H9 (cell line): Measurements from ENCODE around the gene PLEKHA7. TPM values are rescaled to one million over a fixed set of nuclear protein-coding genes. Genes with fewer than 3 reads are reported as not detected.

Experiments used
- DNase-seq: peaks from one replicate; pipeline ENCODE4 v3.0.0-alpha.2; 2017
- H2AFZ ChIP-seq: one replicate; pipeline ENCODE4 v1.6.1; 2013; ENCODE audit warnings: mild to moderate bottlenecking, low read length, control low read depth, moderate library complexity
- H2AK5ac ChIP-seq: 2 replicates; pipeline ENCODE4 v1.6.1; 2013; ENCODE audit warnings: low read length, control low read depth, mixed read lengths; ENCODE audit not compliant: insufficient read length
- H2BK120ac ChIP-seq: one replicate; pipeline ENCODE4 v1.6.1; 2013; ENCODE audit warnings: low read depth, mild to moderate bottlenecking, low read length, control low read depth, inconsistent platforms; ENCODE audit not compliant: poor library complexity, severe bottlenecking
- H2BK12ac ChIP-seq: 2 replicates; pipeline ENCODE4 v1.6.1; 2013; ENCODE audit warnings: low read length, control low read depth, mixed read lengths, low read depth; ENCODE audit not compliant: insufficient read length
- H2BK15ac ChIP-seq: 2 replicates; pipeline ENCODE4 v1.6.1; 2013; ENCODE audit warnings: low read depth, low read length, control low read depth
- H2BK20ac ChIP-seq: one replicate; pipeline ENCODE4 v1.6.1; 2013; ENCODE audit warnings: low read depth, mild to moderate bottlenecking, low read length, control low read depth, inconsistent platforms; ENCODE audit not compliant: poor library complexity, severe bottlenecking
- H2BK5ac ChIP-seq: 2 replicates; pipeline ENCODE4 v1.6.1; 2013; ENCODE audit warnings: low read length, control low read depth, mixed read lengths; ENCODE audit not compliant: insufficient read length
- H3K14ac ChIP-seq: 2 replicates; pipeline ENCODE4 v1.6.1; 2013; ENCODE audit warnings: low read length, control low read depth; ENCODE audit not compliant: insufficient read depth
- H3K18ac ChIP-seq: 2 replicates; pipeline ENCODE4 v1.6.1; 2013; ENCODE audit warnings: low read depth, mild to moderate bottlenecking, mixed read lengths, low read length, control low read depth; ENCODE audit not compliant: insufficient read length
- H3K23ac ChIP-seq: 2 replicates; pipeline ENCODE4 v1.6.1; 2013; ENCODE audit warnings: low read length, control low read depth, mixed read lengths, low read depth; ENCODE audit not compliant: insufficient read length
- H3K23me2 ChIP-seq: 2 replicates; pipeline ENCODE4 v1.6.1; 2013; ENCODE audit warnings: low read depth, mild to moderate bottlenecking, mixed read lengths, low read length, control low read depth; ENCODE audit not compliant: insufficient read length, poor library complexity, severe bottlenecking
- H3K27ac ChIP-seq: 2 replicates; pipeline ENCODE4 v1.5.1; 2013; ENCODE audit warnings: low read length, control low read depth, mixed read lengths, low read depth; ENCODE audit not compliant: insufficient read length
- H3K27me3 ChIP-seq: 2 replicates; pipeline ENCODE4 v1.6.1; 2013; ENCODE audit warnings: low read length, control low read depth, inconsistent platforms; ENCODE audit not compliant: insufficient read depth
- H3K4ac ChIP-seq: 2 replicates; pipeline ENCODE4 v1.6.1; 2013; ENCODE audit warnings: low read depth, mild to moderate bottlenecking, control low read depth, inconsistent platforms, low read length, moderate library complexity
- H3K4me1 ChIP-seq: 2 replicates; pipeline ENCODE4 v1.6.1; 2013; ENCODE audit warnings: low read length, control low read depth, inconsistent platforms; ENCODE audit not compliant: insufficient read depth
- H3K4me2 ChIP-seq: 2 replicates; pipeline ENCODE4 v1.6.1; 2013; ENCODE audit warnings: low read length, control low read depth, mixed read lengths; ENCODE audit not compliant: insufficient read length, insufficient read depth
- H3K56ac ChIP-seq: 2 replicates; pipeline ENCODE4 v1.6.1; 2013; ENCODE audit warnings: low read depth, mild to moderate bottlenecking, mixed read lengths, low read length, control low read depth; ENCODE audit not compliant: insufficient read length
- H3K79me1 ChIP-seq: 2 replicates; pipeline ENCODE4 v1.6.1; 2013; ENCODE audit warnings: low read depth, mild to moderate bottlenecking, moderate library complexity, low read length, control low read depth, inconsistent platforms; ENCODE audit not compliant: insufficient read depth, poor library complexity, severe bottlenecking
- H3K79me2 ChIP-seq: 2 replicates; pipeline ENCODE4 v1.6.1; 2013; ENCODE audit warnings: low read length, control low read depth, inconsistent platforms; ENCODE audit not compliant: insufficient read depth
- H3K9ac ChIP-seq: 2 replicates; pipeline ENCODE4 v1.6.1; 2013; ENCODE audit warnings: low read length, control low read depth, mixed read lengths; ENCODE audit not compliant: insufficient read length; ENCODE audit errors: extremely low read depth
- H3K9me3 ChIP-seq: one replicate; pipeline ENCODE4 v1.6.1; 2013; ENCODE audit warnings: low read depth, low read length, inconsistent platforms; ENCODE audit not compliant: control insufficient read depth
- H3T11ph ChIP-seq: one replicate; pipeline ENCODE4 v1.6.1; 2013; ENCODE audit warnings: mild to moderate bottlenecking, low read length, control low read depth, inconsistent platforms
- H4K20me1 ChIP-seq: one replicate; pipeline ENCODE4 v1.6.1; 2013; ENCODE audit not compliant: control insufficient read depth, insufficient read length, insufficient read depth
- H4K5ac ChIP-seq: 2 replicates; pipeline ENCODE4 v1.6.1; 2013; ENCODE audit warnings: low read depth, mild to moderate bottlenecking, mixed read lengths, low read length, control low read depth; ENCODE audit not compliant: insufficient read length
- H4K8ac ChIP-seq: replicated peaks from 2 replicates; pipeline ENCODE4 v1.6.1; 2013; ENCODE audit warnings: low read length, control low read depth, mixed read lengths, low read depth; ENCODE audit not compliant: insufficient read length
- H4K91ac ChIP-seq: 2 replicates; pipeline ENCODE4 v1.6.1; 2013; ENCODE audit warnings: low read depth, mild to moderate bottlenecking, moderate library complexity, mixed read lengths, low read length, control low read depth; ENCODE audit not compliant: insufficient read length
- H3K27ac Mint-ChIP-seq, 3 experiments: 2 replicates in 2 of 3; 3 replicates in 1 of 3; pipeline ENCODE4 v1.8.0; 2020 to 2021; ENCODE audit warnings: mixed read lengths in 3 of 3, mild to moderate bottlenecking in 1 of 3, moderate library complexity in 1 of 3
- H3K27me3 Mint-ChIP-seq: 2 replicates; pipeline ENCODE4 v1.8.0; 2021; ENCODE audit warnings: low read depth, mild to moderate bottlenecking, moderate library complexity, mixed read lengths
- H3K36me3 Mint-ChIP-seq, 3 experiments: 2 replicates in 2 of 3; 3 replicates in 1 of 3; pipeline ENCODE4 v1.8.0; 2020 to 2021; ENCODE audit warnings: low read depth in 3 of 3, mixed read lengths in 3 of 3; ENCODE audit not compliant: insufficient read depth in 1 of 3
- H3K4me1 Mint-ChIP-seq, 2 experiments: 2 replicates each; pipeline ENCODE4 v1.8.0; 2020; ENCODE audit warnings: mixed read lengths in 2 of 2
- H3K4me3 Mint-ChIP-seq, 2 experiments: 2 replicates in 1 of 2; 3 replicates in 1 of 2; pipeline ENCODE4 v1.8.0; 2020 to 2021; ENCODE audit warnings: mild to moderate bottlenecking in 2 of 2, mixed read lengths in 2 of 2, moderate library complexity in 1 of 2
- H3K9me3 Mint-ChIP-seq, 2 experiments: 2 replicates in 1 of 2; 3 replicates in 1 of 2; pipeline ENCODE4 v1.8.0; 2020; ENCODE audit warnings: mild to moderate bottlenecking in 2 of 2, mixed read lengths in 2 of 2, moderate library complexity in 1 of 2
- WGBS: extraction: QIAGEN DNeasy Blood & Tissue Kit; methylation state at CpG from one replicate; pipeline ENCODE4 v1.1.7; 2013; ENCODE audit warnings: missing lambda C conversion rate, low lambda C conversion rate, mixed read lengths; ENCODE audit not compliant: insufficient read length; ENCODE audit errors: extremely low coverage; 5-methylcytosine and 5-hydroxymethylcytosine counted together
- total RNA-seq: library from RNA; stranded (reverse); gene quantifications from 2 replicates; pipeline ENCODE4 v1.2.1, GENCODE V29; 2021
- TF ChIP-seq, protein P1 (sequence below): fragments of 200-600 bp; sonication (generic); conservative IDR thresholded peaks from 3 replicates; pipeline ENCODE4 v1.8.0; 2021; ENCODE audit warnings: antibody characterized with exemption, mild to moderate bottlenecking

Gene PLEKHA7
- total RNA-seq, 1 experiment from 2014 or later: 21.0 TPM

DNA sequence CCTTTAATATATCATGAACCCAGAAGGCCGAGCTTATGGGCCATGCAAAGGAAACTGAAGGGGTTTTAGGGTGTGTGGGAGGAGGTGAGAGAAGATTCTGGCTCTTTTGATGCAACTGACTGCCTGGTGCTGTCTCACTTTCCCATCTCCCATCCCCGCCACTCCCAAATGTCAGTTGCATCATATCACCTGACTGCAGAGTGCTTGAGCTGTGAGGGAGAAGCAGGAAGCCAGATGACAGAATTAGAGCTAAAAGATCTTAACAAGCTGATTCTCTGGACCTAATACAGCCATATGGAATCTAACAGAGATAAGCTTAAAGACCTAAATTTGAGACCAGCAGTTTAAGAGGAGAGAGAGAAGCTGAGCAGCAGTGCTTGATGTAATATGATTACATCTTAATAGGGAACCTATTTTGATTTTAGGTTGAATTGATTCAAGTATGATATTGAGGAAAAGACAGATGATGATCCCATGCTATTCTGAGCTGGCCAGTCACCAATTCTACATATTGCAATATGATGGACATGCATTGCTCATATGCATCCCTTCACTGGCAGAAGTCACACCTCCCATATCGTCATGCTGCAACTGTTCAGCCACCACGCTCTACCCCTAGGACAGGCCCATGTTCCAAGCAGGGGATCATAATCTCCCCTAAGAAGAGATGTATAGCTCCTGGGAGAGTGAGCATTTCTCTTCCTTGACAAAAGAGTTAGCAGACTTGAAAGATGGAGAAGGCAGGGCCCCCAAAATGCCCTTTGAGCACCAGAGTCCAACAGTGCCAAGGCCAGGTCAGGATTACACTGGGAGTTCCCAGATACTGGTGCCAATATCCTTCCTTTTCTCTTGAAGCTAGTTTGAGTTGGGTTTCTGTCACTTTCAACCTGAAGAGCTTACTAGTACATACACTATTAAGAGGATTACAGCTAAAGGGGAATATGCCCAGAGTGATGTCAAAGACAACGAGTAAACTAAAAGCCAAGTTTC is 44.9 kb downstream of the PLEKHA7 start:
- Histone ChIP-seq H3K23ac (no peak overlapping the region), H3K4me1 (no peaks in the 10 kb centered on the region), H3K9ac (no peak overlapping the region), H2BK15ac (no peak overlapping the region), H2AK5ac (no peak overlapping the region), H4K91ac (no peak overlapping the region), H3K4me2 (no peak overlapping the region), H3K27ac (no peak overlapping the region), H2BK12ac (no peak overlapping the region), H3K27me3 (no peaks in the 10 kb centered on the region), H2AFZ (no peak overlapping the region), H3K56ac (no peak overlapping the region), H3K9me3 (no peaks in the 10 kb centered on the region), H3K79me2 (no peaks in the 10 kb centered on the region; the same call in 1 of the 2 replicates), H4K5ac (no peak overlapping the region), H3K23me2 (no peaks in the 10 kb centered on the region), H3K14ac (no peak overlapping the region), H4K8ac (no peak overlapping the region), H3K18ac (no peak overlapping the region), H4K20me1 (no peaks in the 10 kb centered on the region), H3K4ac (no peak overlapping the region), H3T11ph (no peak overlapping the region), H2BK5ac (no peak overlapping the region), H2BK20ac (no peak overlapping the region), H3K79me1 (no peaks in the 10 kb centered on the region), H2BK120ac (no peak overlapping the region)
- Mint-ChIP-seq H3K4me3 (no peak overlapping the region), H3K4me1 (peaks cover 2 to 6% of the 10 kb centered on the region in 2 experiments; a peak in 3 of 4 replicates), H3K27ac (no peak overlapping the region), H3K9me3 (no peaks in the 10 kb centered on the region; a peak in 1 of 5 replicates), H3K36me3 (no peaks in the 10 kb centered on the region; a peak in 1 of 7 replicates), H3K27me3 (no peaks in the 10 kb centered on the region)
- DNase-seq: no peak
- TF ChIP-seq, protein P1, sequence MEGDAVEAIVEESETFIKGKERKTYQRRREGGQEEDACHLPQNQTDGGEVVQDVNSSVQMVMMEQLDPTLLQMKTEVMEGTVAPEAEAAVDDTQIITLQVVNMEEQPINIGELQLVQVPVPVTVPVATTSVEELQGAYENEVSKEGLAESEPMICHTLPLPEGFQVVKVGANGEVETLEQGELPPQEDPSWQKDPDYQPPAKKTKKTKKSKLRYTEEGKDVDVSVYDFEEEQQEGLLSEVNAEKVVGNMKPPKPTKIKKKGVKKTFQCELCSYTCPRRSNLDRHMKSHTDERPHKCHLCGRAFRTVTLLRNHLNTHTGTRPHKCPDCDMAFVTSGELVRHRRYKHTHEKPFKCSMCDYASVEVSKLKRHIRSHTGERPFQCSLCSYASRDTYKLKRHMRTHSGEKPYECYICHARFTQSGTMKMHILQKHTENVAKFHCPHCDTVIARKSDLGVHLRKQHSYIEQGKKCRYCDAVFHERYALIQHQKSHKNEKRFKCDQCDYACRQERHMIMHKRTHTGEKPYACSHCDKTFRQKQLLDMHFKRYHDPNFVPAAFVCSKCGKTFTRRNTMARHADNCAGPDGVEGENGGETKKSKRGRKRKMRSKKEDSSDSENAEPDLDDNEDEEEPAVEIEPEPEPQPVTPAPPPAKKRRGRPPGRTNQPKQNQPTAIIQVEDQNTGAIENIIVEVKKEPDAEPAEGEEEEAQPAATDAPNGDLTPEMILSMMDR: no peak
- no CpG with 5 or more reads among the region's 5 CpGs for WGBS
